ENCODE results near the gene KCNA5.

- TF ChIP-seq POLR2AphosphoS5 (IDR thresholded peaks at IDR 0.05; ENCODE audit: low read depth, low read length), result no peak
- TF ChIP-seq SIN3A (IDR thresholded peaks at IDR 0.05; ENCODE audit: borderline replicate concordance, insufficient read depth, low read length), result no peak
- TF ChIP-seq FOXP2 (optimal IDR thresholded peaks at IDR 0.05; ENCODE audit: borderline replicate concordance, extremely low read depth, extremely low read length, insufficient read depth), result no peak
Observed at GRCh38 chr12:5032821-5033220, 10.9 kb upstream of the KCNA5 start.
